Chondrocyte (in vitro differentiated cells): Measurements from ENCODE around the gene ROGDI. TPM values are rescaled to one million over a fixed set of nuclear protein-coding genes. Genes with fewer than 3 reads are reported as not detected.

ENCODE experiments used
- DNase-seq: peaks from one replicate; pipeline ENCODE4 v3.0.0; 2021; ENCODE audit warnings: mixed read lengths, low spot score
- H3K27ac Mint-ChIP-seq: one replicate; pipeline ENCODE4 v1.8.0; 2021; ENCODE audit warnings: mild to moderate bottlenecking, moderate library complexity, mixed read lengths; ENCODE audit not compliant: unreplicated experiment
- H3K27me3 Mint-ChIP-seq: 2 replicates; pipeline ENCODE4 v1.8.0; 2021; ENCODE audit warnings: low read depth, mixed read lengths
- H3K36me3 Mint-ChIP-seq: 2 replicates; pipeline ENCODE4 v1.8.0; 2021; ENCODE audit warnings: low read depth, mixed read lengths
- H3K4me1 Mint-ChIP-seq: 2 replicates; pipeline ENCODE4 v1.8.0; 2021; ENCODE audit warnings: low read depth, mild to moderate bottlenecking, mixed read lengths
- H3K4me3 Mint-ChIP-seq: one replicate; pipeline ENCODE4 v1.8.0; 2021; ENCODE audit warnings: mild to moderate bottlenecking, moderate library complexity, mixed read lengths; ENCODE audit not compliant: unreplicated experiment
- H3K9me3 Mint-ChIP-seq: 2 replicates; pipeline ENCODE4 v1.8.0; 2021; ENCODE audit warnings: low read depth, mixed read lengths
- total RNA-seq: library from RNA; stranded (reverse); gene quantifications from 3 replicates; pipeline ENCODE4 v1.2.1, GENCODE V29; 2021
- TF ChIP-seq, protein P1 (sequence below): fragments of 200-600 bp; sonication (generic); IDR thresholded peaks from 2 replicates; pipeline ENCODE4 v1.5.0; 2021; ENCODE audit warnings: antibody characterized with exemption, mild to moderate bottlenecking, moderate library complexity

Gene ROGDI
- total RNA-seq, 1 donor from 2014 or later: 37.6 TPM

DNA sequence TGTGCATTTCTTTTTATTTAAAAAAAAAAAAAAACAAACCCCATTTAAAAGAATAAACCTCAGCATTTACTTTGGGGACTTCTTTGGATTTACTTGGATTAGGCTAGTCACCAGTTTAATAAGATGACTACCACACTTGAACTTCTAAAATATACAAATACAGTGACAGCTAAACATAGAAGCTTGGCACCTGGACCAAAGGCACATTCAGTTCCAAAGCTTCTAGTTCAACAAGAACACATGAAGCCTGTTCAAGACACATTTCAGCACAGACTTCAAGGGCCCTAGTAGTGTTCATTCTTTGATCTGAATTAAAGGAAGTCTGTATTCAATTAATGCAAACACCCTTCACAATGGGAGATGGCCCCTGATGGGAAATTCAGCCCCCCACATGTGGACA, 11.6 kb upstream of the ROGDI start:
- Mint-ChIP-seq H3K4me1 (no peaks in the 10 kb centered on the region), H3K36me3 (peaks cover 41% of the 10 kb centered on the region), H3K4me3 (no peak overlapping the region), H3K9me3 (no peaks in the 10 kb centered on the region), H3K27ac (no peak overlapping the region), H3K27me3 (no peaks in the 10 kb centered on the region)
- TF ChIP-seq, protein P1, sequence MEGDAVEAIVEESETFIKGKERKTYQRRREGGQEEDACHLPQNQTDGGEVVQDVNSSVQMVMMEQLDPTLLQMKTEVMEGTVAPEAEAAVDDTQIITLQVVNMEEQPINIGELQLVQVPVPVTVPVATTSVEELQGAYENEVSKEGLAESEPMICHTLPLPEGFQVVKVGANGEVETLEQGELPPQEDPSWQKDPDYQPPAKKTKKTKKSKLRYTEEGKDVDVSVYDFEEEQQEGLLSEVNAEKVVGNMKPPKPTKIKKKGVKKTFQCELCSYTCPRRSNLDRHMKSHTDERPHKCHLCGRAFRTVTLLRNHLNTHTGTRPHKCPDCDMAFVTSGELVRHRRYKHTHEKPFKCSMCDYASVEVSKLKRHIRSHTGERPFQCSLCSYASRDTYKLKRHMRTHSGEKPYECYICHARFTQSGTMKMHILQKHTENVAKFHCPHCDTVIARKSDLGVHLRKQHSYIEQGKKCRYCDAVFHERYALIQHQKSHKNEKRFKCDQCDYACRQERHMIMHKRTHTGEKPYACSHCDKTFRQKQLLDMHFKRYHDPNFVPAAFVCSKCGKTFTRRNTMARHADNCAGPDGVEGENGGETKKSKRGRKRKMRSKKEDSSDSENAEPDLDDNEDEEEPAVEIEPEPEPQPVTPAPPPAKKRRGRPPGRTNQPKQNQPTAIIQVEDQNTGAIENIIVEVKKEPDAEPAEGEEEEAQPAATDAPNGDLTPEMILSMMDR: no peak
- DNase-seq: no peak

DNA sequence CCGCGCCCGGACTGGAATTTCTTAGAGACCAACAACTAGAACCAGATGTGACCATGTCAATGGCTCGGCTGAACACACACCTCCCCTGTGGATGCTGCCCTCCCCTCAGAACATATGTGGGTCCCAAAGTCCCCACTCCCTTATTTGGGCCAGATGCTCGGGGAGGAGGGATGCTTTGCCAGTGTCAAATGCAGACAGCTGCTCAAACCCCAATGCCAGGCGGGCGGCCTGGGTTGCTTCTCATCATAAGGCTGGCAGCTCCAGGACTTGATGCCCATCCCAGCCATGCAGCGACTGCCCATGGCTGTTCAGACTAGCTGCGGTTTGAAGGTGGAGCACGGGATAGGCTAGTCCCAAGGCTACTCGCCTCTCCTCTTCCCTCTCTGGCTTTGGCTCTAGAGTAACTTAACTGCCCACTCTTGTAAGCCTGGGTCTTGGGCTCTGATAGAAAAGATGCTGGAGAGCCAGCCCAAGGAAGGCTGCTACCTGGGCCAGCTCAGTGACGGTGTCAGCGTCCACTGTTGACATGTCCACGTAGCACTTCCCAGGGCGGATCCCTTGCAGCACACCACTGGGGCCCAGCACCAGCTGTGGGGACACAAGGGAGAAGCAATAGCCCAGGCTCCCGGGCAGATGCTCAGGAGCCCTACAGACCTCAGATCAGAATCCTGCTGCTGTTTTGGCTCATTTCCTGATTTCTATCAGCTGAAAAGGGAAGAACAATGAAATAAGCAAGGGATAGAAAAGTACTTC, 11.0 kb upstream of the ROGDI start:
- H3K27me3 Mint-ChIP-seq: no peaks in the 10 kb centered on the region
- H3K36me3 Mint-ChIP-seq: peaks cover 39% of the 10 kb centered on the region
- DNase-seq: no peak
- no peaks in the 10 kb centered on the region for H3K9me3 Mint-ChIP-seq
- H3K27ac Mint-ChIP-seq: no peak overlapping the region
- TF ChIP-seq, protein P1: no peak
- no peak overlapping the region for H3K4me3 Mint-ChIP-seq
- H3K4me1 Mint-ChIP-seq: no peaks in the 10 kb centered on the region

DNA sequence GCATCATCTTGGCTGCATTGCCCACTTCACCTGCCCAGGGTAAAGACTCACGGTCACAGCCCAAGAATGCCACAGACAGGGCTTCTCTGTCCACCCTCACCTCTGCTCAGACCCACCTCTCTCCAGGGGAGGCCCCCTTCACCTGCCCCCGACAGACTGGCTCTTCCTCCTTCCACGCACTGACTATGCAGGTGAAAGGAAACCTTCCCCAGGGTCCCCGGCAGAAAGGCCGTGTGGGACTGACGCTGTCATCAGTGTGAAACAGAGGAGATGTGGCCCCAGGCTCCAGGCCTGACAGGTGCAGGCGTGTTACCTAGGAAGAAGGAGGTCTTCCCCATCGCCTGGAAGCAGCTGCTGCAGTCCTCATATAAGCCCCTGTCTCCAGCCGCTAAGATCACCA, 9.3 kb upstream of the ROGDI start:
- Mint-ChIP-seq H3K4me3 (no peak overlapping the region), H3K27ac (peak overlapping the region; percentile 63), H3K9me3 (no peaks in the 10 kb centered on the region), H3K27me3 (no peaks in the 10 kb centered on the region), H3K36me3 (peaks cover 40% of the 10 kb centered on the region), H3K4me1 (no peaks in the 10 kb centered on the region)
- no peak for DNase-seq
- TF ChIP-seq, protein P1: no peak

DNA sequence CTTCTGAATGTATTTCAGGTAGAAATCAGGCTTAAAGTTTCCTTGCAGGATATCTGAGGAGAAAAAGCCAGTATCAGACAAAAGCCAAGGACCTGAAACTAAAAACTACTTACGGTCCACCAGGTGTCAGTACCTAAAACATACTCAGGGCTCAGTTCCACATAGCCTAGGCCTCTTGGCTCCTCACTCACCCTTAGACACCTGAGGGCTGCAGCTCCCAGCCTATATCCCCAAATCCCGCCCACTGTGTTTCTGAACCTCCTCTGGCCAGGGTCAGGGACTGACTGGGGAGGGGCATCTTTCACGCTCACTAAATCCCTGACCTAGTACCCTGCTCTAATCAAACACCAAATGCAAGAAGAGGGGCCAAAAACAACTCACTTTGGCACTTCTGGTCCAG, 8.8 kb upstream of the ROGDI start:
- Mint-ChIP-seq H3K4me3 (no peak overlapping the region), H3K27me3 (no peaks in the 10 kb centered on the region), H3K27ac (no peak overlapping the region), H3K9me3 (no peaks in the 10 kb centered on the region), H3K4me1 (no peaks in the 10 kb centered on the region), H3K36me3 (peaks cover 38% of the 10 kb centered on the region)
- TF ChIP-seq, protein P1: no peak
- no peak for DNase-seq

DNA sequence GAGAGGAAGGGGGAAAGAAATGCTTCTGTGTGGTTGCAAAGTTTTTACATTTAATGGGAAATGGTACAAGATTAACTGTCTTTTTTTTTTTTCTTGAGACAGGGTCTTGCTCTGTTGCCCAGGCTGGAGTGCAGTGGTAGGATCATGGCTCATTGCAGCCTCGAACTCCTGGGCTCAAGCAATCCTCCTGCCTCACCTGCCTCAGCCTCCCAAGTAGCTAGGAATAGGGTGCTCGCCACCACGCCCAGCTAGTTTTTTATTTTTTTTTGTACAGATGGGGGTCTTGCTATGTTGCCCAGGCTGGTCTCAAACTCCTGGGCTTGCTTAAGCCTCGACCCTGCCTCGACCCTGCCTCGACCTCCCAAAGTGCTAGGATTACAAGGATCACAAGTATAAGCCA, 3.8 kb upstream of the ROGDI start:
- no peak overlapping the region for H3K4me3 Mint-ChIP-seq
- peaks cover 24% of the 10 kb centered on the region for H3K4me1 Mint-ChIP-seq

More for the DNA sequence above, 3.8 kb upstream of the ROGDI start:
- Mint-ChIP-seq H3K27ac (no peak overlapping the region), H3K27me3 (no peaks in the 10 kb centered on the region), H3K9me3 (no peaks in the 10 kb centered on the region), H3K36me3 (peaks cover 15% of the 10 kb centered on the region)
- TF ChIP-seq, protein P1: no peak
- no peak for DNase-seq
